Esophagus muscularis mucosa (tissue), 4 donors: ENCODE data around the gene RFFL. TPM values are rescaled to one million over a fixed set of nuclear protein-coding genes. Genes with fewer than 3 reads are reported as not detected.

Source experiments
- DNase-seq: peaks from one replicate; pipeline ENCODE4 v3.0.0-alpha.2; 2017; ENCODE audit errors: extremely low spot score
- H3K27ac ChIP-seq, 4 donors: fragments of 200-600 bp; sonication (generic); replicated peaks in 1 of 4; 1 replicate in 3 of 4; 2 replicates in 1 of 4; pipeline ENCODE4 v1.5.1; 2016 to 2019; ENCODE audit warnings: mild to moderate bottlenecking in 1 of 4
- H3K27me3 ChIP-seq, 4 donors: fragments of 200-600 bp; sonication (generic); one replicate each; pipeline versions ENCODE4 v1.5.1 to v1.6.0; 2016 to 2019
- H3K36me3 ChIP-seq, 4 donors: fragments of 200-600 bp; sonication (generic); one replicate each; pipeline ENCODE4 v1.5.1; 2016 to 2019
- H3K4me1 ChIP-seq, 4 donors: fragments of 200-600 bp; sonication (generic); one replicate each; pipeline ENCODE4 v1.5.1; 2016 to 2019
- H3K4me3 ChIP-seq, 4 donors: fragments of 200-600 bp; sonication (generic); 1 replicate in 2 of 4; 2 replicates in 2 of 4; pipeline ENCODE4 v1.5.1; 2016 to 2019; ENCODE audit warnings: mild to moderate bottlenecking in 4 of 4, moderate library complexity in 1 of 4
- H3K9me3 ChIP-seq, 4 donors: fragments of 200-600 bp; sonication (generic); 1 replicate in 3 of 4; 2 replicates in 1 of 4; pipeline ENCODE4 v1.5.1; 2016 to 2019
- EP300 ChIP-seq: sonication (generic); formaldehyde crosslinking; IDR thresholded peaks from one replicate; pipeline ENCODE4 v1.6.1; 2017; ENCODE audit warnings: antibody characterized with exemption
- POLR2A ChIP-seq: fragments of 450-650 bp; IDR thresholded peaks from one replicate; pipeline ENCODE4 v1.6.1; 2017; ENCODE audit warnings: antibody characterized with exemption, moderate library complexity, mild to moderate bottlenecking, low read depth
- POLR2AphosphoS5 ChIP-seq, 2 donors: sonication (generic); formaldehyde crosslinking; IDR thresholded peaks; one replicate each; pipeline ENCODE4 v1.6.1; 2017; ENCODE audit warnings: antibody characterized with exemption in 2 of 2
- WGBS: methylation state at CpG from one replicate; pipeline ENCODE4 v1.1.5; 2018; 5-methylcytosine and 5-hydroxymethylcytosine counted together
- intact Hi-C: fragments of 100-400 bp; cut with DNase I; formaldehyde crosslinking; loops from one replicate; pipeline ENCODE4 v1.15.1; 2023
- total RNA-seq, 4 donors: library from RNA; depleted of rRNA; stranded (reverse); fragments of >200 nt; gene quantifications; one replicate each; pipeline versions ENCODE4 v1.1.0 to v1.2.1, GENCODE V29; 2016
- TF ChIP-seq, protein P1 (sequence below), 3 experiments: fragments of 200-600 bp in 2 of 3; fragments of 450-650 bp in 1 of 3; sonication (generic) in 2 of 3; IDR thresholded peaks; one replicate each; pipeline ENCODE4 v1.5.1; 2017 to 2019; ENCODE audit warnings: antibody characterized with exemption in 3 of 3, mild to moderate bottlenecking in 2 of 3, moderate library complexity in 1 of 3

RFFL gene
- total RNA-seq, 4 donors from 2014 or later, result 19.5 to 40.9 (median 33.3) TPM

DNA sequence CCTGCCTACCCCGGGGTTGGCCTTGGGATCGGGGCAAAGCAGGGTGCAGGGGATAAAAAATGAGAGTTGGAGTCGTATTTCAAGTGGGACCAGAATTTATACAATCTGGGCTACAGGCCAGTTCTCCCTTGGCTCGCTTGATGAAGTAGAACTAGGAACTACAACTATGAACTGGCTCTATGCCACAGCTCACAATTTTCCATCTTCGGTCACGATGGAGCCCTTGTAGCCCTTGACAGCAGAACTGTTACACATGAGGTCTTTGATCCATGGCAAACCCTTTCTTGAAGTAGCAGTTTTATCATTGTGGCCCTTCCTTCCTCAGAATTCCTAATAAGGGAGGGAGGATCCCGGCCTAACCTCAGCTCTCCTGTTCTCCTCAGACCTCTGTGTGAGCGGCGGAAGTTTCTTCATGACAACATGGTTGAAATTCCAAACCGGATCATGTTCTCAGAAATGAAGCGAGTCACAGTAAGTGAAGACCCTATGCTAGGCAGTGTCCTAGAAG is 66.1 kb downstream of the RFFL start:
- Histone ChIP-seq H3K27ac (peak overlapping the region; percentile 84 to 89 (median 88)), H3K36me3 (peaks cover 8 to 82% (median 78%) of the 10 kb centered on the region in 4 donors), H3K9me3 (no peaks in the 10 kb centered on the region), H3K27me3 (no peaks in the 10 kb centered on the region), H3K4me1 (peaks cover 22 to 53% (median 46%) of the 10 kb centered on the region in 4 donors), H3K4me3 (peak overlapping the region; percentile 5 to 24 (median 13))
- no peak for DNase-seq
- peak; percentile 68 to 80 for TF ChIP-seq POLR2AphosphoS5 (IDR thresholded peaks at IDR 0.05)
- TF ChIP-seq, protein P1, sequence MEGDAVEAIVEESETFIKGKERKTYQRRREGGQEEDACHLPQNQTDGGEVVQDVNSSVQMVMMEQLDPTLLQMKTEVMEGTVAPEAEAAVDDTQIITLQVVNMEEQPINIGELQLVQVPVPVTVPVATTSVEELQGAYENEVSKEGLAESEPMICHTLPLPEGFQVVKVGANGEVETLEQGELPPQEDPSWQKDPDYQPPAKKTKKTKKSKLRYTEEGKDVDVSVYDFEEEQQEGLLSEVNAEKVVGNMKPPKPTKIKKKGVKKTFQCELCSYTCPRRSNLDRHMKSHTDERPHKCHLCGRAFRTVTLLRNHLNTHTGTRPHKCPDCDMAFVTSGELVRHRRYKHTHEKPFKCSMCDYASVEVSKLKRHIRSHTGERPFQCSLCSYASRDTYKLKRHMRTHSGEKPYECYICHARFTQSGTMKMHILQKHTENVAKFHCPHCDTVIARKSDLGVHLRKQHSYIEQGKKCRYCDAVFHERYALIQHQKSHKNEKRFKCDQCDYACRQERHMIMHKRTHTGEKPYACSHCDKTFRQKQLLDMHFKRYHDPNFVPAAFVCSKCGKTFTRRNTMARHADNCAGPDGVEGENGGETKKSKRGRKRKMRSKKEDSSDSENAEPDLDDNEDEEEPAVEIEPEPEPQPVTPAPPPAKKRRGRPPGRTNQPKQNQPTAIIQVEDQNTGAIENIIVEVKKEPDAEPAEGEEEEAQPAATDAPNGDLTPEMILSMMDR (IDR thresholded peaks at IDR 0.05), result no peak
- TF ChIP-seq EP300, result peak; percentile 63
- TF ChIP-seq POLR2A, result no peak
- intact Hi-C loops, result loop anchor here (5.0 kb wide), 1 partner anchor 90 kb away; no protein-coding TSS in a partner anchor
- 46% methylated on average over 11 of the region's 11 CpGs for WGBS

DNA sequence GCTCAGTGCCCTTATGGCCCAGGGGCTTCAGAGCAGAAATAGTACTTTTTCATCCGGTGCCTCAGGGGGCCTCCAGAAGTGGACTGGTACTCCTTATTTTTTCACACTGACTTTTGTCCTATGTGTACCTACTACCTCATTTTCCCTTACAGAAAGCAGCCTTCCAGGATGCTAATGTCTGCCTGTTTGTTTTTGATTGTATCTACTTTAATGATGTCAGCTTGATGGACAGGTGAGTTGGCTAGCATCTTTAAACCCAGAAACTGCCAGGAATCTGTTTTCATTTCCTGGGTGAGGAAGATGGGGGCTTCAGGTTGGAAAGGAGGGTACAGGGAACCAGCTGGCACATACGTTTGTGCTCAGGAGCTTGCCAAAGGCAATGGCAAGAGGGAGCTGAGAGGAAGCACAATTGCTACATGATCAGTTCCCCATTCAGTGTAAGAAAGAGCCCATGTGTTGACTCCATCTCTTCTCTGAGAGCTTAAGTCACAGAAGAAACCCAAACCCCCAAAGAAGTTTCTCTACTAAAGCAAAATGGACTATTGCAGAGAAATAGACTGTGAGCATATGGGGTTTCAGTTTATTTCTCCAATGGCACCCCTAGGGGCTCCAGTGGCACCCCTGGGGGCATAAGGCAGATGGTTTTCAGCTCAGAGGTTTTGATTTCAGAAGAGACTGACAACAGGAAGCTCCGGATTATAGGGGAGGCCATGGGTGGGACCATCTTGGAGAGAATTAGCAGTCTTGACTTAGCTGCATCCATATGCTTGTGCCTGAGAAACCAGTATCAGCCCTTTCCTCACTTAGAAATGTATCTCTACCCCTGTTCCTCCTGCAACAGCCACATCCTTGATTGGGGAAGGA is 66.9 kb downstream of the RFFL start:
- WGBS, result 65% methylated on average over 3 of the region's 3 CpGs
- intact Hi-C loops, result loop anchor here (5.0 kb wide), 1 partner anchor 91 kb away; no protein-coding TSS in a partner anchor
- Histone ChIP-seq H3K27me3 (no peaks in the 10 kb centered on the region), H3K4me3 (no peak overlapping the region), H3K27ac (peak overlapping the region; percentile 84 to 89 (median 88)), H3K4me1 (peaks cover 18 to 46% (median 39%) of the 10 kb centered on the region in 4 donors), H3K36me3 (peaks cover 12 to 82% (median 78%) of the 10 kb centered on the region in 4 donors), H3K9me3 (no peaks in the 10 kb centered on the region)
- no peak for DNase-seq
- no peak for TF ChIP-seq POLR2A
- no peak for TF ChIP-seq EP300
- TF ChIP-seq, protein P1 (IDR thresholded peaks at IDR 0.05), result no peak
- TF ChIP-seq POLR2AphosphoS5 (IDR thresholded peaks at IDR 0.05), result no peak

DNA sequence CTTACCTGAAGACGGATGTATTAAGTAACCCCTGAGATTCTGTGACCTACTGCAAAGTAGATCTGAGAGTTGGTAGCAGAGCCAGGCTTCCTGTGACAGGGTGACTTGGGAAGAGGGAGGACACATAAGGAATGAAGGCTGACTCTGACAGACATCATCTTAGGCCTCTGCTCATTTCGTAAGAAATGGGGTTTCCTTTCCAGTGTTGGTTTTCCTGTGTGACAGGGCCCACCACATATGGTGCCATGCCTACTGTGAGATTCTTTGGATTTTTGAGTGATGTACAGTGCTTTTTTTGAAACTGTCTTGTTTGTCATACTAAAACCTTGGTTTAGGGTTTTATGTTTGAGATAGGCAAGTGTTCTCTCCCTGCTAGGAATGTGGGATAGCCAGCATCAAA is 70.5 kb downstream of the RFFL start:
- H3K9me3 ChIP-seq, result no peaks in the 10 kb centered on the region
- intact Hi-C loops, result no loop called here
- peaks cover 12 to 25% (median 24%) of the 10 kb centered on the region in 4 donors for H3K4me1 ChIP-seq
- H3K27me3 ChIP-seq, result no peaks in the 10 kb centered on the region
- no peak overlapping the region for H3K4me3 ChIP-seq
- 72% methylated on average over 2 of the region's 2 CpGs for WGBS
- H3K27ac ChIP-seq, result no peak overlapping the region
- TF ChIP-seq POLR2AphosphoS5 (IDR thresholded peaks at IDR 0.05) (no peak), POLR2A (no peak), EP300 (no peak)
- TF ChIP-seq, protein P1 (IDR thresholded peaks at IDR 0.05), result no peak
- peaks cover 21 to 83% (median 79%) of the 10 kb centered on the region in 4 donors for H3K36me3 ChIP-seq
- no peak for DNase-seq

DNA sequence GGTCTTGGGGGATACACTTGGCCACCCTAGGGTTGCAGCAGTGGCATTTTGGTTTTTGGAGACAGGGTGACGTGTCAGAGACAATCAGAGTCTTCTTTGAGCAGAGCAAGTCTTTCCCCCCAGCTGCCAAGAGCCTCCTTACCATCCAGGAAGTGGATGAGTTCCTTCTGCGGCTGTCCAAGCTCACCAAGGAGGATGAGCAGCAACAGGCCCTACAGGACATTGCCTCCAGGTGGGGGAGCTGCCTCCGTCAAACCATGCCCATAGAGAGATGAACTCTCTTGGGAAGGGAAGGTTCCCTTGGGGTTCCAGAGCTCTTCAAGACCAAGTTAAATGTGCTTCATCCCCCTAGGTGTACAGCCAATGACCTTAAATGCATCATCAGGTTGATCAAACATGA is 71.9 kb downstream of the RFFL start:
- intact Hi-C loops, result no loop called here
- peak overlapping the region in 2 of 4 donors; percentile 5 to 27 for H3K27ac ChIP-seq

More for the DNA sequence above, 71.9 kb downstream of the RFFL start:
- Histone ChIP-seq H3K4me1 (peaks cover under 1 to 11% (median 10%) of the 10 kb centered on the region in 4 donors), H3K36me3 (peaks cover 25 to 95% (median 85%) of the 10 kb centered on the region in 4 donors), H3K9me3 (no peaks in the 10 kb centered on the region), H3K4me3 (no peak overlapping the region), H3K27me3 (no peaks in the 10 kb centered on the region)
- TF ChIP-seq POLR2A, result no peak
- TF ChIP-seq EP300, result no peak
- TF ChIP-seq, protein P1 (IDR thresholded peaks at IDR 0.05), result no peak
- TF ChIP-seq POLR2AphosphoS5 (IDR thresholded peaks at IDR 0.05), result no peak
- 88% methylated on average over 2 of the region's 3 CpGs for WGBS
- no peak for DNase-seq
